Panc1 (cell line): ENCODE measurements around the gene DDX24. TPM values are rescaled to one million over a fixed set of nuclear protein-coding genes. Genes with fewer than 3 reads are reported as not detected.
A peak's percentile ranks its signal among the peaks of the same experiment; 100 is the strongest.

ENCODE experiments used
- ATAC-seq: fragments of 200-7000 bp; cut with Tn5 transposase; 2 replicates; pipeline ENCODE4 v1.9.1; 2020; ENCODE audit warnings: mild to moderate bottlenecking, moderate library complexity
- BruUV-seq: library from RNA; stranded (reverse); fragments of 400-500 nt; replicated peaks from 2 replicates; lab custom pipeline; 2021; lab: Mats Ljungman, UMichigan
- CTCF ChIA-PET: fragments of 300-600 bp; sonication (Branson Sonifier 250); formaldehyde crosslinking; loops from one replicate; lab custom pipeline; 2022; ENCODE audit warnings: antibody characterized with exemption; lab: Charles Lee
- POLR2A ChIA-PET: fragments of 300-600 bp; sonication (Branson Sonifier 250); formaldehyde crosslinking; loops from one replicate; lab custom pipeline; 2022; ENCODE audit warnings: antibody characterized with exemption; lab: Charles Lee
- DNase-seq: peaks from one replicate; pipeline ENCODE4 v3.0.0-alpha.2; 2010; ENCODE audit warnings: low read depth, low spot score
- H3K27ac ChIP-seq: 2 replicates; pipeline ENCODE4 v1.5.1; 2011; ENCODE audit warnings: mild to moderate bottlenecking, low read length, inconsistent platforms
- H3K27me3 ChIP-seq: fragments of 200-500 bp; sonication (Bioruptor generic); 2 replicates; pipeline ENCODE4 v1.6.0; 2014; ENCODE audit warnings: low read length, inconsistent platforms; ENCODE audit not compliant: control insufficient read depth, insufficient read depth
- H3K36me3 ChIP-seq: fragments of 200-500 bp; sonication (Bioruptor generic); 2 replicates; pipeline ENCODE4 v1.5.1; 2014; ENCODE audit warnings: inconsistent platforms, mild to moderate bottlenecking, low read length, moderate library complexity; ENCODE audit not compliant: control insufficient read depth, insufficient read depth
- H3K4me1 ChIP-seq: 2 replicates; pipeline ENCODE4 v1.5.1; 2011; ENCODE audit warnings: inconsistent platforms, mild to moderate bottlenecking, low read length, moderate library complexity; ENCODE audit not compliant: control insufficient read depth, insufficient read depth
- H3K4me3 ChIP-seq, 2 experiments: 2 replicates each; pipeline ENCODE4 v1.5.1; 2011 to 2012; ENCODE audit warnings: low read depth in 2 of 2, low read length in 2 of 2, mild to moderate bottlenecking in 2 of 2, inconsistent platforms in 1 of 2, moderate library complexity in 1 of 2
- H3K9me3 ChIP-seq: fragments of 200-500 bp; sonication (Bioruptor generic); 2 replicates; pipeline ENCODE4 v1.5.1; 2014; ENCODE audit warnings: low read depth, mild to moderate bottlenecking, inconsistent platforms, low read length, moderate library complexity; ENCODE audit not compliant: control insufficient read depth, insufficient read depth
- CTCF ChIP-seq: fragments of 450-650 bp; IDR thresholded peaks from 2 replicates; pipeline ENCODE4 v1.5.1; 2017; ENCODE audit warnings: mild to moderate bottlenecking
- POLR2AphosphoS5 ChIP-seq: IDR thresholded peaks from 2 replicates; pipeline ENCODE4 v1.6.1; 2012; ENCODE audit warnings: mild to moderate bottlenecking, low read depth, low read length, moderate library complexity
- SIN3A ChIP-seq: IDR thresholded peaks from 2 replicates; pipeline ENCODE4 v1.6.1; 2012; ENCODE audit warnings: low read depth, mild to moderate bottlenecking, low read length, moderate library complexity, borderline replicate concordance; ENCODE audit not compliant: insufficient read depth
- TCF7L2 ChIP-seq: IDR thresholded peaks from 2 replicates; pipeline ENCODE4 v1.6.1; 2011; ENCODE audit warnings: mild to moderate bottlenecking, low read depth, low read length, inconsistent platforms
- in situ Hi-C: cut with HindIII; loops from 2 replicates; pipeline ENCODE4 v1.10.0; 2016; ENCODE audit warnings: low sequenced_read_pairs, low pct_unique_long_range_greater_than_20kb
- intact Hi-C: fragments of 100-400 bp; cut with micrococcal nuclease; formaldehyde crosslinking; loops from one replicate; pipeline ENCODE4 v1.10.0; 2022; ENCODE audit not compliant: unreplicated experiment
- total RNA-seq: library from RNA; stranded (reverse); gene quantifications from one replicate; pipeline ENCODE4 v1.2.1, GENCODE V29; 2021; ENCODE audit not compliant: unreplicated experiment
- TF ChIP-seq, protein P1 (sequence below), 2 experiments: IDR thresholded peaks; 2 replicates each; pipeline ENCODE4 v1.6.1; 2011 to 2012; ENCODE audit warnings: low read depth in 2 of 2, control low read depth in 1 of 2, low read length in 1 of 2, mild to moderate bottlenecking in 1 of 2, moderate library complexity in 1 of 2; ENCODE audit not compliant: insufficient read depth in 1 of 2

DDX24 gene
- total RNA-seq, 1 experiment from 2014 or later, result 103 TPM

GRCh38 chr14:94129111-94129757, 48.2 kb upstream of the DDX24 start, which contains the start of gene IFI27L2:
IFI27L2 (minus strand) TSS chr14:94129604; CDS start chr14:94129564, 40 bp downstream.
- Histone ChIP-seq H3K9me3 (no peaks in the 10 kb centered on the region), H3K4me3 (peak within 1 kb of the TSS; percentile 47 to 68), H3K27ac (no peak within 1 kb of the TSS), H3K27me3 (no peaks in the 10 kb centered on the region), H3K4me1 (peaks cover 4% of the 10 kb centered on the region), H3K36me3 (no peaks in the 10 kb centered on the region)
- TF ChIP-seq TCF7L2, result no peak
- no peak for TF ChIP-seq POLR2AphosphoS5
- TF ChIP-seq, protein P1, sequence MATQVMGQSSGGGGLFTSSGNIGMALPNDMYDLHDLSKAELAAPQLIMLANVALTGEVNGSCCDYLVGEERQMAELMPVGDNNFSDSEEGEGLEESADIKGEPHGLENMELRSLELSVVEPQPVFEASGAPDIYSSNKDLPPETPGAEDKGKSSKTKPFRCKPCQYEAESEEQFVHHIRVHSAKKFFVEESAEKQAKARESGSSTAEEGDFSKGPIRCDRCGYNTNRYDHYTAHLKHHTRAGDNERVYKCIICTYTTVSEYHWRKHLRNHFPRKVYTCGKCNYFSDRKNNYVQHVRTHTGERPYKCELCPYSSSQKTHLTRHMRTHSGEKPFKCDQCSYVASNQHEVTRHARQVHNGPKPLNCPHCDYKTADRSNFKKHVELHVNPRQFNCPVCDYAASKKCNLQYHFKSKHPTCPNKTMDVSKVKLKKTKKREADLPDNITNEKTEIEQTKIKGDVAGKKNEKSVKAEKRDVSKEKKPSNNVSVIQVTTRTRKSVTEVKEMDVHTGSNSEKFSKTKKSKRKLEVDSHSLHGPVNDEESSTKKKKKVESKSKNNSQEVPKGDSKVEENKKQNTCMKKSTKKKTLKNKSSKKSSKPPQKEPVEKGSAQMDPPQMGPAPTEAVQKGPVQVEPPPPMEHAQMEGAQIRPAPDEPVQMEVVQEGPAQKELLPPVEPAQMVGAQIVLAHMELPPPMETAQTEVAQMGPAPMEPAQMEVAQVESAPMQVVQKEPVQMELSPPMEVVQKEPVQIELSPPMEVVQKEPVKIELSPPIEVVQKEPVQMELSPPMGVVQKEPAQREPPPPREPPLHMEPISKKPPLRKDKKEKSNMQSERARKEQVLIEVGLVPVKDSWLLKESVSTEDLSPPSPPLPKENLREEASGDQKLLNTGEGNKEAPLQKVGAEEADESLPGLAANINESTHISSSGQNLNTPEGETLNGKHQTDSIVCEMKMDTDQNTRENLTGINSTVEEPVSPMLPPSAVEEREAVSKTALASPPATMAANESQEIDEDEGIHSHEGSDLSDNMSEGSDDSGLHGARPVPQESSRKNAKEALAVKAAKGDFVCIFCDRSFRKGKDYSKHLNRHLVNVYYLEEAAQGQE (IDR thresholded peaks at IDR 0.05; ENCODE audit: insufficient read depth in 1 of 2, low read depth in 2 of 2, low read length in 1 of 2), result no peak
- no peak for TF ChIP-seq CTCF
- TF ChIP-seq SIN3A, result no peak
- no TSS peak for BruUV-seq
- DNase-seq (no peak), ATAC-seq (peak; percentile 92)
- ChIA-PET CTCF (interaction anchor here (0.6 kb wide), 5 partner anchors 62 to 569 kb away, joined by 3 to 8 read pairs (median 4); no protein-coding TSS in a partner anchor), POLR2A (no interaction called here)
- intact Hi-C loops, result no loop called here
- in situ Hi-C loops, result no loop called here

DNA sequence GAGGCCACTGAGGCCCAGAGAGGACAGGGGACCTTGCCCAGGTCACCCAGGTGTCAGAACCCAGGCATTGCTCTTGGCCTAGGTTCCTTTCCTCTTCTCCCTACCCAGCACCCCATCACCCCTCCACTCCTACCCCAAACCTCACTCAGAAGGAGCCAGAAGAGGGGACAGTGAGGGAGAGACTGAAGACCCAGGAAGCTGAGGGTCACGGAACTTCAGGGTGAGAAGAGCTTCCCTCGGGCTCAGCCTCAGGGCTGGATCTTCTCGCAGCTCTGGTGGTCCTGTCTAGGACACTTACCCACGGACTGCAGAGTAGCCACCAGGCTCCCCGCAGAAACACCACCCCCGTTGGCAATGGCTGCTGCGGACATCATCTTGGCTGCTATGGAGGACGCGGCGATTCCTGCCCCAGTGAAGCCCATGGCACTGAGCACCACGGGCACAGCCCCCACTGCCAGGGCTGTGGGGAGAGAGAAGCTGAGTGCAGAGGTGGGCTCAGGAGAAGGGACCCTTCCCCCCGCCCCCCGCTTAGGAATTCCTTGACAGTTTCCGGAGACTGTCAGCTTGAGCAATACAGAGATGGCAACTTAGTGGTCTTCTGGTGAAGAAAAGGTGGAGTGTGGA, 47.3 kb upstream of the DDX24 start:
- CTCF ChIA-PET, result interaction anchor here (0.6 kb wide), 2 partner anchors 90 to 93 kb away, joined by 3 to 4 read pairs; no protein-coding TSS in a partner anchor
- Histone ChIP-seq H3K4me3 (no peak overlapping the region), H3K36me3 (no peaks in the 10 kb centered on the region), H3K27ac (no peak overlapping the region), H3K27me3 (no peaks in the 10 kb centered on the region), H3K4me1 (peaks cover 4% of the 10 kb centered on the region), H3K9me3 (no peaks in the 10 kb centered on the region)
- intact Hi-C loops, result no loop called here
- POLR2A ChIA-PET, result interaction anchor here (0.5 kb wide), 1 partner anchor 56 kb away, joined by 3 read pairs; no protein-coding TSS in a partner anchor
- DNase-seq (no peak), ATAC-seq (no peak)
- BruUV-seq, result no TSS peak
- in situ Hi-C loops, result no loop called here
- no peak for TF ChIP-seq CTCF
- TF ChIP-seq SIN3A, result no peak
- TF ChIP-seq TCF7L2, result no peak
- no peak for TF ChIP-seq POLR2AphosphoS5
- TF ChIP-seq, protein P1 (IDR thresholded peaks at IDR 0.05; ENCODE audit: insufficient read depth in 1 of 2, low read depth in 2 of 2, low read length in 1 of 2), result no peak
